Endothelial cell of umbilical vein (primary cell): ENCODE measurements around the gene MSH4. TPM values are rescaled to one million over a fixed set of nuclear protein-coding genes. Genes with fewer than 3 reads are reported as not detected.

ENCODE experiments used
- BruUV-seq: library from RNA; stranded (reverse); fragments of 400-500 nt; replicated peaks from 2 replicates; lab custom pipeline; 2021; lab: Mats Ljungman, UMichigan
- CTCF ChIA-PET: fragments of 300-600, 350-600 bp; sonication (Branson Sonifier 250); formaldehyde crosslinking; loops from one replicate; lab custom pipeline; 2021; ENCODE audit warnings: antibody characterized with exemption, inconsistent platforms; lab: Charles Lee
- POLR2A ChIA-PET: fragments of 300-600, 350-600 bp; sonication (Branson Sonifier 250); formaldehyde crosslinking; loops from one replicate; lab custom pipeline; 2021; ENCODE audit warnings: antibody characterized with exemption, inconsistent platforms; lab: Charles Lee
- DNase-seq: peaks from one replicate; pipeline ENCODE4 v3.0.0-alpha.2; 2011; ENCODE audit warnings: low read depth, low spot score
- FAIRE-seq: peaks from 2 replicates; lab custom pipeline; 2011; peaks lifted over from hg19 to GRCh38; lab: Jason Lieb, UNC
- H2AFZ ChIP-seq: 2 replicates; pipeline ENCODE4 v1.6.0; 2012; ENCODE audit warnings: low read depth, low read length, control low read depth, inconsistent platforms
- H3K27ac ChIP-seq: 2 replicates; pipeline ENCODE4 v1.5.1; 2011; ENCODE audit warnings: low read depth, mild to moderate bottlenecking, control low read depth, low read length, moderate library complexity; ENCODE audit not compliant: insufficient read depth
- H3K27me3 ChIP-seq, 2 experiments: 2 replicates each; pipeline versions ENCODE4 v1.6.0 to v1.6.1; 2011; ENCODE audit warnings: low read length in 2 of 2, mixed read lengths in 1 of 2; ENCODE audit not compliant: control insufficient read depth in 2 of 2, insufficient read depth in 2 of 2
- H3K36me3 ChIP-seq, 2 experiments: 2 replicates in 1 of 2; 3 replicates in 1 of 2; pipeline ENCODE4 v1.5.1; 2011; ENCODE audit warnings: low read length in 2 of 2, mild to moderate bottlenecking in 1 of 2, moderate library complexity in 1 of 2; ENCODE audit not compliant: control insufficient read depth in 2 of 2, insufficient read depth in 2 of 2; ENCODE audit errors: extremely low read depth in 1 of 2
- H3K4me1 ChIP-seq: 3 replicates; pipeline ENCODE4 v1.5.1; 2011; ENCODE audit warnings: mild to moderate bottlenecking, low read length; ENCODE audit not compliant: control insufficient read depth, insufficient read depth; ENCODE audit errors: extremely low read depth
- H3K4me2 ChIP-seq: 2 replicates; pipeline ENCODE4 v1.6.1; 2011; ENCODE audit warnings: low read length, control low read depth, mixed read lengths; ENCODE audit not compliant: insufficient read depth
- H3K4me3 ChIP-seq, 3 experiments: fragments of 200-600 bp in 1 of 3; sonication (generic), shearing (Covaris generic) in 1 of 3; replicated peaks in 1 of 3; 2 replicates each; pipeline ENCODE4 v1.5.1; 2011 to 2016; ENCODE audit warnings: control low read depth in 3 of 3, low read length in 3 of 3, mild to moderate bottlenecking in 2 of 3, inconsistent platforms in 1 of 3, low read depth in 1 of 3, moderate library complexity in 1 of 3; ENCODE audit not compliant: insufficient read depth in 1 of 3
- H3K79me2 ChIP-seq: 2 replicates; pipeline ENCODE4 v1.6.0; 2012; ENCODE audit warnings: low read length, inconsistent platforms; ENCODE audit not compliant: control insufficient read depth, insufficient read depth
- H3K9ac ChIP-seq: replicated peaks from 2 replicates; pipeline ENCODE3; 2011; ENCODE audit warnings: low read length, control low read depth; ENCODE audit not compliant: insufficient read depth; ENCODE audit errors: extremely low read depth
- H3K9me1 ChIP-seq: replicated peaks from 3 replicates; pipeline ENCODE4 v1.6.0; 2011; ENCODE audit warnings: mild to moderate bottlenecking, low read length; ENCODE audit not compliant: control insufficient read depth, insufficient read depth; ENCODE audit errors: extremely low read depth
- H3K9me3 ChIP-seq: replicated peaks from 2 replicates; pipeline ENCODE4 v1.5.1; 2012; ENCODE audit warnings: low read length, inconsistent platforms; ENCODE audit not compliant: control insufficient read depth, insufficient read depth
- H4K20me1 ChIP-seq: replicated peaks from 2 replicates; pipeline ENCODE3; 2011; ENCODE audit warnings: mild to moderate bottlenecking, low read length; ENCODE audit not compliant: control insufficient read depth, insufficient read depth; ENCODE audit errors: extremely low read depth
- CTCF ChIP-seq, 2 donors: IDR thresholded peaks; 1 replicate in 1 of 2; 2 replicates in 1 of 2; pipeline ENCODE4 v1.5.1; 2011; ENCODE audit warnings: low read length in 2 of 2, mild to moderate bottlenecking in 2 of 2, moderate library complexity in 2 of 2, control low read depth in 1 of 2, inconsistent platforms in 1 of 2, low read depth in 1 of 2; ENCODE audit not compliant: insufficient read depth in 1 of 2; ENCODE audit errors: extremely low read depth in 1 of 2
- EZH2 ChIP-seq: IDR thresholded peaks from 2 replicates; pipeline ENCODE4 v1.6.1; 2012; ENCODE audit warnings: borderline replicate concordance, low read depth, mild to moderate bottlenecking, moderate library complexity, low read length, inconsistent platforms; ENCODE audit not compliant: severe bottlenecking
- FOS ChIP-seq: IDR thresholded peaks from 2 replicates; pipeline ENCODE4 v1.6.1; 2011; ENCODE audit warnings: mild to moderate bottlenecking, low read length, moderate library complexity, borderline replicate concordance; ENCODE audit not compliant: insufficient read depth
- GATA2 ChIP-seq: IDR thresholded peaks from 2 replicates; pipeline ENCODE4 v1.7.0; 2011; ENCODE audit warnings: low read depth, mild to moderate bottlenecking, moderate library complexity, mixed read lengths, low read length; ENCODE audit not compliant: insufficient read length, insufficient read depth
- JUN ChIP-seq: IDR thresholded peaks from 2 replicates; pipeline ENCODE4 v1.6.1; 2011; ENCODE audit warnings: borderline replicate concordance, low read depth; ENCODE audit not compliant: insufficient read length, insufficient read depth
- MAX ChIP-seq: IDR thresholded peaks from 2 replicates; pipeline ENCODE4 v1.6.1; 2011; ENCODE audit not compliant: insufficient read depth, insufficient read length
- MYC ChIP-seq: IDR thresholded peaks from one replicate; pipeline ENCODE4 v1.6.1; 2011; ENCODE audit warnings: mild to moderate bottlenecking, low read depth, low read length
- POLR2A ChIP-seq: IDR thresholded peaks from 2 replicates; pipeline ENCODE4 v1.6.1; 2012; ENCODE audit warnings: low read depth, mild to moderate bottlenecking, control low read depth, low read length
- POLR2AphosphoS5 ChIP-seq: IDR thresholded peaks from 2 replicates; pipeline ENCODE4 v1.6.1; 2012; ENCODE audit warnings: low read depth, mild to moderate bottlenecking, control low read depth, low read length, moderate library complexity; ENCODE audit not compliant: insufficient read depth
- dilution Hi-C: fragments of 300-500 bp; cut with MboI; formaldehyde crosslinking; loops from one replicate; pipeline ENCODE4 v1.15.0; 2019; ENCODE audit warnings: low sequenced_read_pairs; ENCODE audit not compliant: extremely low pct_ligation_motif_present
- intact Hi-C: fragments of 100-400 bp; cut with micrococcal nuclease; formaldehyde crosslinking; loops from one replicate; pipeline ENCODE4 v1.10.0; 2022
- polyA plus RNA-seq, 4 experiments: library from polyadenylated mRNA; depleted of rRNA in 3 of 4; stranded (reverse) in 3 of 4; unstranded in 1 of 4; fragments of >200 nt; gene quantifications; 2 replicates each; pipeline versions ENCODE4 v1.2.1 to v1.2.3, GENCODE V29; 2011 to 2012; ENCODE audit warnings: missing spikeins in 1 of 4
- total RNA-seq: library from RNA; stranded (reverse); gene quantifications from 2 replicates; pipeline ENCODE4 v1.2.3, GENCODE V29; 2021

The MSH4 gene
- total and polyA plus RNA-seq, 2 donors (not counting 3 experiments of a cell fraction or from before 2014, with no cell fraction given): 0.01 to 0.29 TPM

GRCh38 chr1:75861831-75862230, 65.1 kb downstream of the MSH4 start:
- Histone ChIP-seq H3K27me3 (no peaks in the 10 kb centered on the region), H3K27ac (no peak overlapping the region), H3K9ac (no peak overlapping the region), H3K4me2 (no peak overlapping the region), H3K9me3 (no peaks in the 10 kb centered on the region), H3K4me1 (no peaks in the 10 kb centered on the region), H4K20me1 (no peaks in the 10 kb centered on the region), H3K4me3 (no peak overlapping the region), H3K79me2 (no peaks in the 10 kb centered on the region), H2AFZ (no peak overlapping the region), H3K36me3 (no peaks in the 10 kb centered on the region), H3K9me1 (no peaks in the 10 kb centered on the region)
- TF ChIP-seq MYC (no peak), GATA2 (no peak), POLR2AphosphoS5 (no peak), CTCF (IDR thresholded peaks at IDR 0.05; ENCODE audit: extremely low read depth in 1 of 2, insufficient read depth in 1 of 2, low read depth in 1 of 2, low read length in 2 of 2) (no peak), EZH2 (no peak), MAX (no peak), FOS (no peak), JUN (no peak), POLR2A (no peak)
- DNase-seq: no peak
- FAIRE-seq: no peak
- CTCF ChIA-PET: no interaction called here
- POLR2A ChIA-PET: no interaction called here
- no TSS peak for BruUV-seq
- intact Hi-C loops (no loop called here), dilution Hi-C loops (no loop called here)
